Bronchial epithelial cell (primary cell): Measurements from ENCODE around the gene TMEM82. TPM values are rescaled to one million over a fixed set of nuclear protein-coding genes. Genes with fewer than 3 reads are reported as not detected.

Experiments
- DNase-seq: peaks from one replicate; pipeline ENCODE4 v3.0.0-alpha.2; 2010; ENCODE audit warnings: low read depth
- FAIRE-seq: peaks from 2 replicates; lab custom pipeline; 2011; peaks lifted over from hg19 to GRCh38; lab: Jason Lieb, UNC
- H3K27me3 ChIP-seq: 2 replicates; pipeline ENCODE4 v1.5.1; 2011; ENCODE audit warnings: low read length; ENCODE audit not compliant: control insufficient read depth, insufficient read depth
- H3K36me3 ChIP-seq: 2 replicates; pipeline ENCODE4 v1.5.1; 2011; ENCODE audit warnings: low read length; ENCODE audit not compliant: control insufficient read depth, insufficient read depth
- H3K4me3 ChIP-seq: 2 replicates; pipeline ENCODE4 v1.5.1; 2011; ENCODE audit warnings: mild to moderate bottlenecking, low read depth, low read length, control low read depth
- total RNA-seq: library from RNA; depleted of rRNA; stranded (reverse); fragments of >200 nt; gene quantifications from 2 replicates; pipeline ENCODE4 v1.2.1, GENCODE V29; 2014
- TF ChIP-seq, protein P1 (sequence below): IDR thresholded peaks from 2 replicates; pipeline ENCODE4 v1.5.1; 2011; ENCODE audit warnings: mild to moderate bottlenecking, moderate library complexity, low read length, control low read depth, inconsistent platforms; ENCODE audit not compliant: insufficient read depth, severe bottlenecking

Gene TMEM82
- total RNA-seq, 1 donor from 2014 or later: not detected

DNA sequence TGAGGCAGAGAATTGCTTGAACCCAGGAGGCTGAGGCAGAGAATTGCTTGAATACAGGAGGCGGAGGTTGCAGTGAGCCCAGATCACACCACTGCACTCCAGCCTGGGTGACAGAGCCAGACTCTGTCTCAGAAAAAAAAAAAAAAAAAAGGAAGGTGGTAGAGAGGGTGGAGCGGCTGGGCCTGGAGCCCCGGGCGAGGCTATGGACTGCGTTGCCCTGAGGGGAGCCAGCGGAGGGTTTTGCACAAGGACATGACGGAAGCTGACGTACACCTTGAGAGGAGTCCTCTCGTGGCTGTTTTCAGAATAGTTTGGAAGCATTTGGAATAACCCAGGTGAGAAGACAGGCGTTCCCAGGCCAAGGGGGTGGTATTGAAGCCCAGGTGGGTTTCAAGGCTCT lies 9.4 kb downstream of the TMEM82 start:
- Histone ChIP-seq H3K27me3 (no peaks in the 10 kb centered on the region), H3K36me3 (no peaks in the 10 kb centered on the region), H3K4me3 (no peak overlapping the region)
- no peak for DNase-seq
- TF ChIP-seq, protein P1, sequence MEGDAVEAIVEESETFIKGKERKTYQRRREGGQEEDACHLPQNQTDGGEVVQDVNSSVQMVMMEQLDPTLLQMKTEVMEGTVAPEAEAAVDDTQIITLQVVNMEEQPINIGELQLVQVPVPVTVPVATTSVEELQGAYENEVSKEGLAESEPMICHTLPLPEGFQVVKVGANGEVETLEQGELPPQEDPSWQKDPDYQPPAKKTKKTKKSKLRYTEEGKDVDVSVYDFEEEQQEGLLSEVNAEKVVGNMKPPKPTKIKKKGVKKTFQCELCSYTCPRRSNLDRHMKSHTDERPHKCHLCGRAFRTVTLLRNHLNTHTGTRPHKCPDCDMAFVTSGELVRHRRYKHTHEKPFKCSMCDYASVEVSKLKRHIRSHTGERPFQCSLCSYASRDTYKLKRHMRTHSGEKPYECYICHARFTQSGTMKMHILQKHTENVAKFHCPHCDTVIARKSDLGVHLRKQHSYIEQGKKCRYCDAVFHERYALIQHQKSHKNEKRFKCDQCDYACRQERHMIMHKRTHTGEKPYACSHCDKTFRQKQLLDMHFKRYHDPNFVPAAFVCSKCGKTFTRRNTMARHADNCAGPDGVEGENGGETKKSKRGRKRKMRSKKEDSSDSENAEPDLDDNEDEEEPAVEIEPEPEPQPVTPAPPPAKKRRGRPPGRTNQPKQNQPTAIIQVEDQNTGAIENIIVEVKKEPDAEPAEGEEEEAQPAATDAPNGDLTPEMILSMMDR: no peak
- no peak for FAIRE-seq

DNA sequence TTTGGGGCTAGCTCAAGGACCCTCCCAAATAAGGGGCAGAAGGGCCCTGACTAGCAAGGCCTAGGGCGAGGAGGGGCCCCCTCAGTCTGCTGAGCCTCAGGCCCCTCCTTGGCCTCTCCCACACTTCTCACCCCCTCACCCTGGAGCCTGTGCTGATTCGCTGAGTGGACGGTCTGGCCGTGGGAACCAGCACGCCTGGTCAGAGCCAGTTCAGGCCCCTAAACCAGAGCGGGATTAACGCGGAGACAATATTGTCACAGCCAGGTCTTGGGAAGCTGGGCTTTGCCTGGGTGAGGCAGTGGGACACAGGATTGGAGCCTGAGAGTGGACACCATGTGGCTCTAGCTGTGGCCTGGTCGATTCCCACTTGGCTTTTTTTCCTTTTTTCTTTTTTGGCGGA lies 11.5 kb downstream of the TMEM82 start:
- no peak for FAIRE-seq
- no peaks in the 10 kb centered on the region for H3K27me3 ChIP-seq
- H3K4me3 ChIP-seq: no peak overlapping the region
- H3K36me3 ChIP-seq: no peaks in the 10 kb centered on the region
- TF ChIP-seq, protein P1: no peak
- DNase-seq: no peak

DNA sequence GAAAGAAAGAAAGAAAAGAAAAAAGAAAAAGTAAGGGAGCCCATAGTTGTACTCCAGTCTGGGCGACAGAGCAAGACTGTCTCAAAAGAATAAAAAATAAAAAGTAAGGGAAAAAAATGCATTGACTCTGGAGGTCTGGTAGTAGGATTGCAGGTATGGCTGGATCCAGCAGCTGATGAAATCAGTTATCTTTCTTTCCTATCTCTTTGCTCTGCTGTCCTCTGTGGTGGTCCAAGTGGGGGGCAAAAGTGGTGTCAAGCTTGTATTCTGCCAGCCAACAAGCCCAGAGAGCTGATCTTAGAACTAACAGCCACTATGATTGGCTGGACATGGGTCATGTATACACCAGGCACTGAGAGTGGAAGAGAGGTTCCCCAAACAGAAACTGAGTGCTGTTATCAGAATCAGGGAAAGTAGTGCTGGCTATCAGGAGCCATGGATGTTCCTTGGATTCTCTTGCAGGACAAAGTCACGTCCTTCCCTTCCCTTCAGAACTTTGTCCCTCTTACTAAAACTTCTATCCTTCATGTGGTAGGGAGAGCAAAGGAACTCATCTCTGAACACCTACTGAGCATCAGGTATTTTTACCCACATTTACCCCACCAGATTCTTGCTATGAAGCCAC lies 12.8 kb downstream of the TMEM82 start:
- TF ChIP-seq, protein P1: no peak
- no peaks in the 10 kb centered on the region for H3K27me3 ChIP-seq
- no peaks in the 10 kb centered on the region for H3K36me3 ChIP-seq
- no peak for FAIRE-seq
- DNase-seq: no peak
- H3K4me3 ChIP-seq: no peak overlapping the region

DNA sequence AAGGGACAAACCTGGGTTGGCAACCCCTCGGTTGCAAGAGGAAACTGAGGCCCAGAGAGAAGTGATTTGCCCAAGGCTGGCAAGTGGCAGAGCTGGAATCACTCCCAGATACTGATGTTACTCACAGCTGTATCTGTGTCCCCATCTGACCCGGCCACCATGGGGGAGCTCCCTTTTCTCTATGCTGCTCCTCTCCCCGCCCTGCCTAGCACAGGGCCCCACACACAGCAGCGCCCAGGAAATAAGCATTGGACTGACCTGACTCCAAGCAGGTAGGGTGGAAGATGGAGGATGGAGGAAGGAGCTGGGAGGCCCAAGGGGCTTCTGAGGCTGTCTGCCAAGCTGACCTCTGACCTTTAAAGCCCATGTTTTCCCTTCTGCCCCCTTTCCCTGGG lies 13.3 kb downstream of the TMEM82 start:
- Histone ChIP-seq H3K27me3 (no peaks in the 10 kb centered on the region), H3K4me3 (no peak overlapping the region), H3K36me3 (no peaks in the 10 kb centered on the region)
- FAIRE-seq: no peak
- no peak for DNase-seq
- TF ChIP-seq, protein P1: no peak

DNA sequence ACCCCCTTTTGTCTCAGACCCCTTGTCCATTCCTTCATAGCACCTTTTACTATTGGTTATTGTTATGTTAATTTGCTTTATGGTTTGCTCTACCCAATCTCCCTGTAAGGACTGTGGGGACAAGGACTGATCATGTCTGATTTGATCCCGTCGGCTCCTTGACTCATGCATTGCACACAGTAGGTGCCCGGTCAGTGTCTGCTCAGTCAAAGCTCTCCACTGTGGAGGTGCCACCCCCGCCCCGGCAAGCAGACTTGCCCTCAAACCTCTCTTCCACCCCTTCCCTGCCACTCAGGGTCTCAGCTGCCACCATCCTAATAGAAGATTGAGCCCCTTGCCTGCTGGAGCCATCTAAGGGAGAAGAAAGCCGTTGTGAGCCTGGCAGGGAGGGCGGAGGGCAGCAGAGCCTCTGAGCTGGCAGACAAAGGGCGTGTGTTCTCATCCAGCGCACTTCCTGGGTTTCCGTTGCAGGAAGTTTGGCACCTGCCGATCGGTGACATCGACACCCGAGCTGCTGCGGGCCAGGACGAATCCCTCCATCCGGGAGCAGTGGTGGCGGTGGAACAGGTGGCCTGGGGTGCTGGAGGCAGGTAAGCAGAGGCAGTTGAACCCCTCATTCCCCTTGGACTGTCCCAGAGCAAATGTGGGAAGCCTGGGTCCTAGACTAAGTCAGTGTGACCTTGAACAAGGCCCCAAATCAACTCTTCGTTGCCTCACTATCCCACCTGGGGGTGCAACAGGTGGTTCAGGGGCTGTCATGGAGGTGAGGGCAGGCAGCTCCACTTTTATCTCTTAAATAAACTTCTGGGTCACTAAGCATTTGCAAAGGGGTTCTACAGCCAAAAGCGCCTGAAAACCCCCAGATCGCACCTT lies 14.1 kb downstream of the TMEM82 start:
- no peaks in the 10 kb centered on the region for H3K36me3 ChIP-seq
- peak; percentile 58 for DNase-seq
- FAIRE-seq: peak; percentile 28
- no peaks in the 10 kb centered on the region for H3K27me3 ChIP-seq
- TF ChIP-seq, protein P1: no peak
- H3K4me3 ChIP-seq: no peak overlapping the region
